Non-pigmented ciliary epithelial cell (primary cell): ENCODE results near the gene RERE.

ENCODE experiments used
- DNase-seq: peaks from one replicate; pipeline ENCODE4 v3.0.0-alpha.2; 2010; ENCODE audit warnings: low read depth

Gene RERE

GRCh38 chr1:8329439-8329838 lies 488.0 kb downstream of the RERE start:
- DNase-seq: no peak

- no peak for DNase-seq
Measured at GRCh38 chr1:8328271-8328670, 489.2 kb downstream of the RERE start.

GRCh38 chr1:8326265-8326664 lies 491.2 kb downstream of the RERE start:
- DNase-seq: no peak

DNA sequence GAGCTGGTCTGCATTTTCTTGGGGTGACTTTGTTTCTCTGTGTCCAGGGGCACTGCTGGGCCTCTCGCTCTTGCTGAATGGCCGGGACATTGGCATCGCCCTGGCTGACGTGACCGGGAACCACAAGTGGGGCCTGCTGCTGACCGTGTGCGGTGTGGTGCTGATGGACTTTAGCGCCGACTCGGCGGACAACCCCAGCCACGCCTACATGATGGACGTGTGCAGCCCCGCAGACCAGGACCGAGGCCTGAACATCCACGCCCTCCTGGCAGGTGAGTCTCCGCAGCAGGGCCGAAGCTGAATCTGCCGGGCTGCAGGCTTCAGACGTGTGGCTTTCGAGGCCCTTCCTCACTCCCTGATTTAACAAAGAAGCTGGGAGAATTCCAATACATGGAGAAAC lies 491.7 kb downstream of the RERE start:
- no peak for DNase-seq

GRCh38 chr1:8324176-8324810 lies 493.1 kb downstream of the RERE start:
- no peak for DNase-seq

DNA sequence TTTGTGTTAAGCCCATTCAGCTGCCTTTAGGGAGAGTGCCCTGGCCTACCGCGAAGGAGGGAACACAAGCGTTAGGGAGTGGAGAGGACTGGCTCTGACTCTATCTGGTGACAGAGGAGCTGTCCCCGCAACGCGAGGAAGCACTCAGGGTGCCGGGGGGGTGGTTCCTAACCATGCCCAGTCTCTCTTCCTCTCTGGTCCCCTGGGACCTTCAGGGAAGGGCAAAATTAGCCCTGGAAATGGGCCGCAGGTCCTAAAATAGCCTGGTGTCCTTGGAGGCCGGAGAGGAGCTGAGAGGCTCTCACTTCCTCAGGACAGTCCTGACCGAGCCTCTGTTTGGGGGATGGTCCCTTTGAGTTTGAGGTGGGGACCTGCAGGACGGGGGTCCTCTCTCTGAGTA lies 493.7 kb downstream of the RERE start:
- no peak for DNase-seq

DNA sequence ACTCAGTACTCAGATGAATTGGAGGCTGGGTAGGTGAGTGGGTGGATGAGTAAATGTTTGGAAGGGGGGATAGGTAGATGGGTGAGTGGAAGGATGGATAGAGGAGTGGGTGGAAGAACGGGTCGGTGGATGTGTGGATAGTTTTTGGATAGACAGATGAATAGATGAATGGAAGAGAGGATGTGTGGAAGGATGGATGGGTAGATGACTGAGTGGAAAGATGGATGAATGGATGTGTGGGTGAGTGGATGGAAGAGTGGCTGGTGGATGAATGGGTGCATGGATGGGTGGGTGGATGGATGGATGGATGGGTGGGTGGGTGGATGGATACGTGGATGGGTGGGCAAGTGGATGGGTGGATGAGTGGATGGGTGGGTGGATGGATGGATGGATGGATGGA lies 495.8 kb downstream of the RERE start:
- DNase-seq: no peak

DNA sequence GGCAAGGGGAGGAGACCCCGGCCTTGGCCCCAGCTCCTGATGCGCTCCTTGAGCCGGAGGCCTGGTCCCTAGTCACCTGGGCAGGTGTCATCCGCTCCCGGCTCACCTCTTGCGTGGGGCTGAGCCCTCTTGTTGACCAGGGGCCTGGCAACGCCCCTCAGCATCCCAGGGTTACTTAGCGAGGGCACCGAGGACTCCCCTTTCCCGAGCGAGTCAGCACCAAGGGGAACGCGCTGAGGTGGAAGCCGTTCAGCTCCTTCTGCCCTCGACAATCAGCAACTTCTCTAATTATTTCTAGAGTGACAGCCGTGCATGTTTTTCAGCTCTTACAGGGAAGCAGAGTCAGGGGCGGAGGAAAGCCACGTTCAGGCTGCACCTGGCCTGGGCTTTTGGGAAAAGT lies 499.0 kb downstream of the RERE start:
- DNase-seq: no peak

DNA sequence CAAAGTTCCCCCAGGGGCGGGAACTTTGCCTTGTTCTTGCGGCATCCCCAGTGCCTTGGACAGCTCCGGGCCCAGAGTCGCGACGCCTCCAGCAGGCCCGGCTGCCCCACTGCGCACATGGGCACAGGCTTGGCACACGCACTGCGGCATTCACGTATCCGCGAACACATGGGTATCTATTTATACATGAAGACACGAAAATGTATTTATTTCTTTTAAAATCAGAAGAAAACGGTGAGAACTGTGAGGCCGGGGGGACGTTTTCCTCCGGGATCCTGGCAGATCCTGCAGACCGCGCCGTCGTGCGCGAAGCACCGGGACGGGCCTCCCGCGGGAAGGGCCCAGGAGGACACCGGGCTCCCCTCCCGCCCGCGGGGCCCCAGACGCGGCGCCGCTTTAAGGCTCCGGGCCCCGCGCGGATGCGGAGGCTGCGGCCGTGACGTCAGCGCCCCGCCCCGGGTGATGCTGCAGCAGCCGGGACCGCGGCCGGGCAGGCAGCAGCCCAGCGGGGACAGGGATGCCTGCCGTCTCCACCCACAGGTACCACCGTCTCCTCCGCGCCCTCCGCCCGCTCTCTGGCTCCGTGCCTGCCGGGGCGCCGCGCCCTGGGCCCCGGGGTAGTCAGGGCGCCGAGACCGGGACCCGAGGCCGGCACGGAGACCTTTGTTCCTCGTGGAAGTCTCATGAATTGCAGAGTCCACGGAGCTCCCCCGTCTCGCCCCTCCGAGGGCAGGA lies 499.6 kb downstream of the RERE start, which contains the start of gene SLC45A1:
TSS of gene SLC45A1 (plus strand) at position 468 of the 735 bp plus-strand sequence. CDS start 6,216 bp downstream, outside the sequence.
- DNase-seq: no peak

- DNase-seq: no peak
Measured at GRCh38 chr1:8315573-8316475, 501.6 kb downstream of the RERE start.

DNA sequence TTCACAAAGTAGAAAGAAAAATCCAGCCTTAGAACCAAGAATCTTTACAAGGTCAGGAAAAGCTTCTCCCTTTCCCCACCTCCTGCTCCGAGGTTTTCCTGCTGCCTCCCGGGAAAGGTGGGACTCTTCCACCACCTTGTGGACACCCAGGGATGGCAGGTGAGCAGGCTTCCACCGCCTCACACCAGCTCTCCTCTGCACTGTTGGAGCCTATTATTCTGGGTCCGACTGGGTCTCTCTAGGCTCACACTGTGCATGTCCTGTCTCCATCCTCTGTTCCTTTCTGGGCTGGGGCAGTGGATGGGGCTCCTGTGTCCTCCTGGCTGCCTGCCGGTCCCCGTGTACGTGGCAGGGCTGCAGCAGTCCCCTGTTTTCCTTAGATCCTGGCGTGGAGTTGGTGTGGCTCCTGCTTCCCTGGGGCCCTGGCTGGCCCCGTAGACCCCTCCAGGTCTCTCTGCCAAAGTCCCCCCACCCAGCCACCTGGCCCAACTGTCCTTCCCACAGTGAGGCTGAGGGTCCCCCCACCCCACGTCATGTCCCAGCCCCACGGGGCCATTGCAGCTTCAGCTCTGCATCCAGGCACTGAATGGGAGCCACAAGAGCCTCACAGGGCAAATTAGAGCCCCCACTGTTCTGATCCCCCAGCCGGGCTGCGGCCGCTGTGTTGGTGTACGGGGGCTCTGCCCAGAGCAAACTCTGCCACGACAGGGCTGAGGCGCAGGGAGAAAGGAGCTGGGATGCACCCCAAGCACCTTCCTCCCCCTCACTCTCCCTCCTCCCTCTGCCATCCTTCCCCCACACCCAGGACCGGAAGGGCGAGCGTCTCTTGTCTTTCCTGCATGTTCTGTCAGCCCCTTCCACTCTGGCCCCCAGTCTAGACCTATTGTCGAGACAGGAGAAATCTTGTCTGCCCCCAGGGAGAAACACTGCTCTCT lies 502.8 kb downstream of the RERE start:
- DNase-seq: peak; percentile 48

GRCh38 chr1:8313231-8313630 lies 504.2 kb downstream of the RERE start:
- DNase-seq: no peak

GRCh38 chr1:8312235-8313218 lies 504.9 kb downstream of the RERE start:
- no peak for DNase-seq

- no peak for DNase-seq
Measured at GRCh38 chr1:8311068-8311718, 506.2 kb downstream of the RERE start.

GRCh38 chr1:8307628-8308027 lies 509.8 kb downstream of the RERE start:
- no peak for DNase-seq

GRCh38 chr1:8303876-8304275 lies 513.6 kb downstream of the RERE start:
- no peak for DNase-seq

- DNase-seq: no peak
Measured at GRCh38 chr1:8303141-8303540, 514.3 kb downstream of the RERE start.
